Measurements from ENCODE around the gene UBAP2L.

GRCh38 chr1:154225370-154225769 lies 4.6 kb downstream of the UBAP2L start:
- TF ChIP-seq, protein P1, sequence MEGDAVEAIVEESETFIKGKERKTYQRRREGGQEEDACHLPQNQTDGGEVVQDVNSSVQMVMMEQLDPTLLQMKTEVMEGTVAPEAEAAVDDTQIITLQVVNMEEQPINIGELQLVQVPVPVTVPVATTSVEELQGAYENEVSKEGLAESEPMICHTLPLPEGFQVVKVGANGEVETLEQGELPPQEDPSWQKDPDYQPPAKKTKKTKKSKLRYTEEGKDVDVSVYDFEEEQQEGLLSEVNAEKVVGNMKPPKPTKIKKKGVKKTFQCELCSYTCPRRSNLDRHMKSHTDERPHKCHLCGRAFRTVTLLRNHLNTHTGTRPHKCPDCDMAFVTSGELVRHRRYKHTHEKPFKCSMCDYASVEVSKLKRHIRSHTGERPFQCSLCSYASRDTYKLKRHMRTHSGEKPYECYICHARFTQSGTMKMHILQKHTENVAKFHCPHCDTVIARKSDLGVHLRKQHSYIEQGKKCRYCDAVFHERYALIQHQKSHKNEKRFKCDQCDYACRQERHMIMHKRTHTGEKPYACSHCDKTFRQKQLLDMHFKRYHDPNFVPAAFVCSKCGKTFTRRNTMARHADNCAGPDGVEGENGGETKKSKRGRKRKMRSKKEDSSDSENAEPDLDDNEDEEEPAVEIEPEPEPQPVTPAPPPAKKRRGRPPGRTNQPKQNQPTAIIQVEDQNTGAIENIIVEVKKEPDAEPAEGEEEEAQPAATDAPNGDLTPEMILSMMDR (IDR thresholded peaks at IDR 0.05), result no peak
- no peak for TF ChIP-seq POLR2A (IDR thresholded peaks at IDR 0.05)
